Measurements from ENCODE around the gene AFDN.
A peak's percentile ranks its signal among the peaks of the same experiment; 100 is the strongest.

The AFDN gene

DNA sequence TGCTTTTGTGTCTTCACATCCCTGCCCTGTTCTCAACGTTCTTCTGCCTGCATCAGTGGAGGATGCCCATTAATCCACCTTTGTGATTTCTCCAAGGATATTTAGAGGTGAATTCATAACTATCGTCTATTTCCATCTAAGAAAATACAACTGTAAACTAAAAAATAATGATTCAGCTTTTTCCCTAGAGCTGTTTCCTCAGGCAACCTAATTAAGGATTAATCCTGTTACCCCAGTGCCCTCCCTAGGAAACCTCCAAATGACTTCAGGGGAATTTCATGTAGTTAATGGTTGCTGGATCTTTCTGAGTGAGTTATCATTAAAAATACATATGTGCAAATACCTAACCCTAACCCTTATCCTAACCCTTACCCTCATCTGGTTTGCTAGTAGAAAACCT lies 14.6 kb upstream of the AFDN start:
- Histone ChIP-seq H3K4me1 (peaks cover 33% of the 10 kb centered on the region), H3K27me3 (no peaks in the 10 kb centered on the region), H3K4me2 (peak overlapping the region; percentile 51), H3K9ac (no peak overlapping the region), H3K27ac (no peak overlapping the region), H3K4me3 (no peak overlapping the region), H3K36me3 (no peaks in the 10 kb centered on the region), H3K9me3 (no peaks in the 10 kb centered on the region; the same call in 1 of the 2 replicates), H4K20me1 (no peaks in the 10 kb centered on the region)
- no peak for TF ChIP-seq Cebpa-rat (IDR thresholded peaks at IDR 0.05)

DNA sequence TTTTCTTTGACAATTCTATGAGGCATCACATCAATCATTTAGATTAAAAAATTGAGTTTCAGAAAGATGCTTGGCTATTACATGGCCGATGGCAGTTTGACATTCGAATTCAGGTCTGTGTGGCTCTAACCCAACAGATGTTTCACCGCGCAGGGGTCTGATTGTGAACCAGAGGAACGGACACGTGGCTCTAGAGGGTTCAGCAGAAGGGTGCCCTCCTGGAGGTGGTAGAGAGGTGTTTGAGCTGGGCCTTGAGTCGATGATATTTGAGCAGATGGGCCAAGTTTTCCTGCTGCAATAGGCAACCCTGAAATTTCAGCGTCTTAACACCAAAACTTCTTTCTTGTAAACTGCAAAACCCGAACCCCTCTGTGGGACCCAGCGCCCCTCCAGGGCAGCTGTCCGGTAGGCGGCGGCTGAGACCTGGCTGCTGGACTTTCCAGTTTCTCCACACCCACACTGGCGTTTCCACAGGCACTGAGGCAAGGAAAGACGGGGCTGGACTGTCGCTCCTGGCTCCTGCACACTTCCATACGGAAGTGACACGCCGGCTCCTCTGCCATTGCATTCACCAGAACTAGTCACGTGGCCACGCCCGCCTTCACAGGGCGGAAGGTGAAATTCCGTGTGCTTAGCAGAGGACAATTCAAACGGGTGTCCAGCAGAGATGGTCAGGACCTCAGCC lies 11.3 kb upstream of the AFDN start:
- Histone ChIP-seq H3K9ac (no peak overlapping the region), H3K36me3 (no peaks in the 10 kb centered on the region), H4K20me1 (no peaks in the 10 kb centered on the region), H3K4me1 (peaks cover 42% of the 10 kb centered on the region), H3K4me2 (no peak overlapping the region), H3K9me3 (no peaks in the 10 kb centered on the region; the same call in 1 of the 2 replicates), H3K27me3 (no peaks in the 10 kb centered on the region), H3K27ac (no peak overlapping the region), H3K4me3 (no peak overlapping the region)
- no peak for TF ChIP-seq Cebpa-rat (IDR thresholded peaks at IDR 0.05)

- TF ChIP-seq Cebpa-rat (IDR thresholded peaks at IDR 0.05), result no peak
- H3K4me3 ChIP-seq, result no peak overlapping the region
- peaks cover 33% of the 10 kb centered on the region for H3K4me1 ChIP-seq
- H3K9ac ChIP-seq, result no peak overlapping the region
- no peak overlapping the region for H3K27ac ChIP-seq
- H3K4me2 ChIP-seq, result no peak overlapping the region
- no peaks in the 10 kb centered on the region for H4K20me1 ChIP-seq
- no peaks in the 10 kb centered on the region for H3K9me3 ChIP-seq
- no peaks in the 10 kb centered on the region for H3K27me3 ChIP-seq
- no peaks in the 10 kb centered on the region for H3K36me3 ChIP-seq
These were observed 9.7 kb upstream of the AFDN start for GRCh38 chr6:167817016-167817415.

DNA sequence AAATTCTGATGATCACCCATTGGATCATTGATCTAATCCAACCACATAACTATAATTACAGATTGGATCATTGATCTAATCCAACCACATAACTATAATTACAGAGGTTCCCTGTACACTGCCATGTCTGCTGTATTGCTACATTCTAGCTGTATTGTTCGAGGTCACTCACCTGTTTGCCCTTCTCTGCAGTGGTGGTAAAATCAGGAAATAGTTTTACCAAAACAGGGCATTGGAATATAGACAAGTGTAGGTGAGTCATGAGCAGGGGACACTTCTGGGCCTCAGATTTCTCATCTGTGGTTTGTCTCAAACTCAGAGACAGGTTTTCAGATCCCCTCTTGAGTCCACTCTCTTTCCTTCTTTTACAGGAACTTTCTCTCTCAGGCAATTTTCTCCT lies 9.0 kb upstream of the AFDN start:
- H3K36me3 ChIP-seq, result no peaks in the 10 kb centered on the region
- H3K9me3 ChIP-seq, result no peaks in the 10 kb centered on the region
- H3K27me3 ChIP-seq, result no peaks in the 10 kb centered on the region
- H3K27ac ChIP-seq, result no peak overlapping the region
- no peak overlapping the region for H3K9ac ChIP-seq
- H3K4me2 ChIP-seq, result 0 out of 2 replicates have a peak overlapping the region, but pooled peaks have one; percentile 15
- H4K20me1 ChIP-seq, result no peaks in the 10 kb centered on the region
- no peak for TF ChIP-seq Cebpa-rat (IDR thresholded peaks at IDR 0.05)
- no peak overlapping the region for H3K4me3 ChIP-seq
- H3K4me1 ChIP-seq, result peaks cover 30% of the 10 kb centered on the region

DNA sequence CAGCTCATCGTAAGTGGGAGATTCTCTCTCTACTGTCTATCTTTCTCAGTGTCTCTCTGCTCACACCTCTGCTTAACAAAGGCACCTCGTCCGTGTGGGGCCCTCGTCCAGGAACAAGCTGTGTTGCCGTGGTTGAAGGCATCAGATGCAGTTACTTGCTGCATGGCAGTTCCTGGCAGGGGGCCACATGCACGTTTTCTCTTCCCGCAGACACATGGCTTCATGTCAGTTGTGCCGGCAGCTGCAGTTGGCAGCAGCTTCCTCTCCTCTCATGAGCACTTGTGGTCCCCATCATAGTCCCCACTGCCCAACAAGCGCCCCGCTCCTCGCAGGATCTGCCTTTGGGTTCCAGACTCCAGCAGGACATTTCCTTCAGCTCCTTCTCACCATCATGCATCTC lies 7.1 kb upstream of the AFDN start:
- H4K20me1 ChIP-seq, result no peaks in the 10 kb centered on the region
- no peaks in the 10 kb centered on the region for H3K9me3 ChIP-seq
- H3K4me1 ChIP-seq, result peaks cover 30% of the 10 kb centered on the region
- peak overlapping the region; percentile 67 for H3K4me2 ChIP-seq
- H3K27me3 ChIP-seq, result no peaks in the 10 kb centered on the region
- H3K27ac ChIP-seq, result no peak overlapping the region
- no peak for TF ChIP-seq Cebpa-rat (IDR thresholded peaks at IDR 0.05)
- no peak overlapping the region for H3K9ac ChIP-seq
- no peak overlapping the region for H3K4me3 ChIP-seq
- no peaks in the 10 kb centered on the region for H3K36me3 ChIP-seq

- no peaks in the 10 kb centered on the region for H3K9me3 ChIP-seq
- H3K9ac ChIP-seq, result no peak overlapping the region
- H3K4me3 ChIP-seq, result no peak overlapping the region
- H3K27me3 ChIP-seq, result peaks cover 6% of the 10 kb centered on the region
- no peak overlapping the region for H3K27ac ChIP-seq
- H3K36me3 ChIP-seq, result no peaks in the 10 kb centered on the region
- no peak for TF ChIP-seq Cebpa-rat (IDR thresholded peaks at IDR 0.05)
- no peak overlapping the region for H3K4me2 ChIP-seq
- H3K4me1 ChIP-seq, result peaks cover 35% of the 10 kb centered on the region
- H4K20me1 ChIP-seq, result no peaks in the 10 kb centered on the region
These were observed 6.0 kb upstream of the AFDN start for GRCh38 chr6:167820681-167821080.

- Histone ChIP-seq H3K36me3 (no peaks in the 10 kb centered on the region), H3K27ac (no peak overlapping the region), H3K4me1 (peaks cover 22% of the 10 kb centered on the region), H4K20me1 (peaks cover 25% of the 10 kb centered on the region), H3K9me3 (no peaks in the 10 kb centered on the region), H3K4me2 (peak overlapping the region; percentile 99; the same call in 1 of the 2 replicates), H3K4me3 (no peak overlapping the region), H3K27me3 (peaks cover 26% of the 10 kb centered on the region), H3K9ac (no peak overlapping the region)
- TF ChIP-seq Cebpa-rat (IDR thresholded peaks at IDR 0.05), result no peak
These were observed 1.9 kb upstream of the AFDN start for GRCh38 chr6:167824591-167825331.

DNA sequence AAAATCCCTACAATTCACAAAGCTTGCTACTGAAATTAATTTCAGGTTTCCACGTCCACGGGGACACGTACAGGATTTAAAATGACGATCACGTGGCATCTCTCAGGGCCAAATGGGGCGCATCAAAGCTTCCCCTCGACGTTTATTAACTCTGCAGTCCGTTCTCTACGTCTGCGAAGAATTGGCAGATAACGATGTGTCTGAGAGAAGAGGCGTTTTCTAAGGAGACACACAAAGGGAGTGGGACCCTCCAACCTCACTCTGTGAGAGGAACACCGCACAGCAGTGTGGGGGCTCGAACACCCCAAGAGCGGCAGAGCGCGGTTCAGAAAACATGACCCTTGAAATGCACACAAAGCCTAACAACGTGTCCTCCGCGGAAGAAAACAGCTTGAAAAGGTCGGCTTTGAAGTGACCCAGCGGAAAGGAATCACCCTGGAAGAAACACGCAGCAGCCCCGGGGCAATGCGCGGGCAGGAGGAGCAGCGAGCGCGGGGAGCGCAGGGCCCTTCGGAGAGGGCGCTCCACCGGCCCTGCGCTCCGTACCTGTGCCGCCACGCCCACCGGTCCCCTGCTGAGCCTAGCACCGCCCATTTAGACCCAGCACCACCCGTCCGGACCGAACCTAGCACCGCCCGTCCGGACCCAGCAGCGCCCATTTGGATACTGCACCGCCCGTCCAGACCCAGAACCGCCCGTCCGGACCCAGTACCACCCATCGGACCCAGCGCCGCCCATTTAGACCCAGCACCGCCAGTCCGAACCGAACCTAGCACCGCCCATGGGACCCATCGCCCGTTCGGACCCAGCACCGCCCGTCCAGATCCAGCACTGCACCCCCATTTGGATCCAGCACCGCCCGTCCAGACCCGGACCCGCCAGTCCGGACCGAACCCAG lies 1.1 kb upstream of the AFDN start:
- H3K9ac ChIP-seq, result peak overlapping the region; percentile 78
- peak overlapping the region; percentile 99 for H3K4me2 ChIP-seq
- peaks cover 33% of the 10 kb centered on the region for H4K20me1 ChIP-seq
- H3K27me3 ChIP-seq, result peaks cover 30% of the 10 kb centered on the region
- no peaks in the 10 kb centered on the region for H3K9me3 ChIP-seq
- no peaks in the 10 kb centered on the region for H3K36me3 ChIP-seq
- H3K4me3 ChIP-seq, result peak overlapping the region; percentile 86
- H3K4me1 ChIP-seq, result peaks cover 19% of the 10 kb centered on the region
- no peak overlapping the region for H3K27ac ChIP-seq
- no peak for TF ChIP-seq Cebpa-rat (IDR thresholded peaks at IDR 0.05)

DNA sequence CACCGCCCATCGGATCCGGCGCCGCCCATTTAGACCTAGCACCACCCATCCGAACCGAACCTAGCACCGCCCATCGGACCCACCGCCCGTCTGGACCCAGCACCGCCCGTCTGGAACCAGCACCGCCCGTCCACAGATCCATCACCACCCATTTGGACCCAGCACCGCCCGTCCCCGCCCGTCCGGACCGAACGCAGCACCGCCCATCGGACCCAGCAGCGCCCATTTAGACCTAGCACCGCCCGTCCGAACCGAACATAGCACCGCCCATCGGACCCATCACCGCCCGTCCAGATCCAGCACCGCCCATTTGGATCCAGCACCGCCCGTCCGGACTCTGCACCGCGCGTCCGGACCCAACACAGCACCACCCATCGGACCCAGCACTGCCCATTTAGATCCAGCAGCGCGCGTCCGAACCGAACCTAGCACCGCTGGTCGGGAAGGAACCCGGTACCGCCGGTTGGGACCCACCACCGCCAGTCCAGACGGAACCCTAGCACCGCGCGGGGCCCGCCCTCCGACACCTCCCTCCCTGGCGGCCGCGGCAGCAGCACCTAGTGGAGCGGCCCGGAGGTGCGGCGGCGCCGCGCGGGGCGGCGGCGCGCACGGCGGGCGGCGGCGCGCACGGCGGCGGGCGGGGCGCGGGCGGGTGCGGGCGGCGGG lies 348 bp upstream of the AFDN start:
- peaks cover 41% of the 10 kb centered on the region for H4K20me1 ChIP-seq
- peaks cover 19% of the 10 kb centered on the region for H3K4me1 ChIP-seq
- no peak for TF ChIP-seq Cebpa-rat (IDR thresholded peaks at IDR 0.05)
- H3K9me3 ChIP-seq, result no peaks in the 10 kb centered on the region
- H3K36me3 ChIP-seq, result no peaks in the 10 kb centered on the region
- H3K4me3 ChIP-seq, result peak overlapping the region; percentile 86
- peak overlapping the region; percentile 78 for H3K9ac ChIP-seq
- H3K27ac ChIP-seq, result peak overlapping the region; percentile 65
- peak overlapping the region; percentile 99 for H3K4me2 ChIP-seq
- H3K27me3 ChIP-seq, result peaks cover 30% of the 10 kb centered on the region
